ENCODE measurements around the gene HOXC12. TPM values are rescaled to one million over a fixed set of nuclear protein-coding genes. Genes with fewer than 3 reads are reported as not detected.

HOXC12 gene
- total RNA-seq, 1 experiment from 2014 or later: not detected

DNA sequence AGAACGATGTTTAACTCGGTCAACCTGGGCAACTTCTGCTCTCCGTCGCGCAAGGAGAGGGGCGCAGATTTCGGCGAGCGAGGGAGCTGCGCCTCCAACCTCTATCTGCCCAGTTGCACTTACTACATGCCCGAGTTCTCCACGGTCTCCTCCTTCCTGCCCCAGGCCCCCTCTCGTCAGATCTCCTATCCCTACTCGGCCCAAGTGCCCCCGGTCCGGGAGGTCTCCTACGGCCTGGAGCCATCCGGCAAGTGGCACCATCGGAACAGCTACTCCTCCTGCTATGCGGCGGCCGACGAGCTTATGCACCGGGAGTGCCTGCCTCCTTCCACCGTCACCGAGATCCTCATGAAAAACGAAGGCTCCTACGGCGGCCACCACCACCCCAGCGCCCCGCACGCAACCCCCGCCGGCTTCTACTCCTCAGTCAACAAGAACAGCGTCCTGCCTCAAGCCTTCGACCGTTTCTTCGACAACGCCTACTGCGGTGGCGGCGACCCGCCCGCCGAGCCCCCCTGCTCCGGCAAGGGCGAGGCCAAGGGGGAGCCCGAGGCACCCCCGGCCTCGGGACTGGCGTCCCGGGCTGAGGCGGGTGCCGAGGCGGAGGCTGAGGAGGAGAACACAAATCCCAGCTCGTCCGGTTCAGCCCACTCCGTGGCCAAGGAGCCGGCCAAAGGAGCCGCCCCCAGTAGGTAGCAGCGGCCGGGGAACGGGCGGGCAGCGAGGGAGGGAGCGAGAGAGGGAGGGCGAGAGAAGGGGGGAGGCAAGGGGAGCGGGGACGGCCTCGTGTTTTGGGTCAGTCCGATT lies 18.7 kb downstream of the HOXC12 start:
- peak; percentile 65 for DNase-seq (ENCODE audit: low spot score)
- Mint-ChIP-seq H3K27ac (no peak overlapping the region), H3K36me3 (no peaks in the 10 kb centered on the region), H3K4me1 (peaks cover 19% of the 10 kb centered on the region), H3K4me3 (peak overlapping the region; percentile 64), H3K9me3 (no peaks in the 10 kb centered on the region), H3K27me3 (ENCODE audit: low read depth) (peaks cover 100% of the 10 kb centered on the region)
- ChIA-PET POLR2A (no interaction called here), CTCF (interaction anchor here (0.6 to 1.2 kb wide), 5 partner anchors 15 to 426 kb away, joined by 3 to 4 read pairs (median 3); partner anchors contain the start of gene HOXC8)
- ATAC-seq: peak; percentile 42
- TF ChIP-seq NR2C2 (CRISPR knock-in tag; IDR thresholded peaks at IDR 0.05) (no peak), ZNF263 (CRISPR knock-in tag; IDR thresholded peaks at IDR 0.05; ENCODE audit: low read depth) (no peak), FOXJ3 (CRISPR knock-in tag; IDR thresholded peaks at IDR 0.05; ENCODE audit: borderline replicate concordance) (no peak), TEAD4 (CRISPR knock-in tag; IDR thresholded peaks at IDR 0.05) (no peak), ZNF317 (CRISPR knock-in tag; IDR thresholded peaks at IDR 0.05; ENCODE audit: borderline replicate concordance, low read depth) (no peak), OVOL2 (CRISPR knock-in tag; IDR thresholded peaks at IDR 0.05; ENCODE audit: borderline replicate concordance) (no peak), NFE2L1 (CRISPR knock-in tag; IDR thresholded peaks at IDR 0.05) (no peak), CBFB (CRISPR knock-in tag; IDR thresholded peaks at IDR 0.05; ENCODE audit: low read depth) (no peak)
- TF ChIP-seq, protein P1, sequence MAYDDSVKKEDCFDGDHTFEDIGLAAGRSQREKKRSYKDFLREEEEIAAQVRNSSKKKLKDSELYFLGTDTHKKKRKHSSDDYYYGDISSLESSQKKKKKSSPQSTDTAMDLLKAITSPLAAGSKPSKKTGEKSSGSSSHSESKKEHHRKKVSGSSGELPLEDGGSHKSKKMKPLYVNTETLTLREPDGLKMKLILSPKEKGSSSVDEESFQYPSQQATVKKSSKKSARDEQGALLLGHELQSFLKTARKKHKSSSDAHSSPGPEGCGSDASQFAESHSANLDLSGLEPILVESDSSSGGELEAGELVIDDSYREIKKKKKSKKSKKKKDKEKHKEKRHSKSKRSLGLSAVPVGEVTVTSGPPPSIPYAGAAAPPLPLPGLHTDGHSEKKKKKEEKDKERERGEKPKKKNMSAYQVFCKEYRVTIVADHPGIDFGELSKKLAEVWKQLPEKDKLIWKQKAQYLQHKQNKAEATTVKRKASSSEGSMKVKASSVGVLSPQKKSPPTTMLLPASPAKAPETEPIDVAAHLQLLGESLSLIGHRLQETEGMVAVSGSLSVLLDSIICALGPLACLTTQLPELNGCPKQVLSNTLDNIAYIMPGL (CRISPR knock-in tag; IDR thresholded peaks at IDR 0.05): no peak
- TF ChIP-seq, protein P2, sequence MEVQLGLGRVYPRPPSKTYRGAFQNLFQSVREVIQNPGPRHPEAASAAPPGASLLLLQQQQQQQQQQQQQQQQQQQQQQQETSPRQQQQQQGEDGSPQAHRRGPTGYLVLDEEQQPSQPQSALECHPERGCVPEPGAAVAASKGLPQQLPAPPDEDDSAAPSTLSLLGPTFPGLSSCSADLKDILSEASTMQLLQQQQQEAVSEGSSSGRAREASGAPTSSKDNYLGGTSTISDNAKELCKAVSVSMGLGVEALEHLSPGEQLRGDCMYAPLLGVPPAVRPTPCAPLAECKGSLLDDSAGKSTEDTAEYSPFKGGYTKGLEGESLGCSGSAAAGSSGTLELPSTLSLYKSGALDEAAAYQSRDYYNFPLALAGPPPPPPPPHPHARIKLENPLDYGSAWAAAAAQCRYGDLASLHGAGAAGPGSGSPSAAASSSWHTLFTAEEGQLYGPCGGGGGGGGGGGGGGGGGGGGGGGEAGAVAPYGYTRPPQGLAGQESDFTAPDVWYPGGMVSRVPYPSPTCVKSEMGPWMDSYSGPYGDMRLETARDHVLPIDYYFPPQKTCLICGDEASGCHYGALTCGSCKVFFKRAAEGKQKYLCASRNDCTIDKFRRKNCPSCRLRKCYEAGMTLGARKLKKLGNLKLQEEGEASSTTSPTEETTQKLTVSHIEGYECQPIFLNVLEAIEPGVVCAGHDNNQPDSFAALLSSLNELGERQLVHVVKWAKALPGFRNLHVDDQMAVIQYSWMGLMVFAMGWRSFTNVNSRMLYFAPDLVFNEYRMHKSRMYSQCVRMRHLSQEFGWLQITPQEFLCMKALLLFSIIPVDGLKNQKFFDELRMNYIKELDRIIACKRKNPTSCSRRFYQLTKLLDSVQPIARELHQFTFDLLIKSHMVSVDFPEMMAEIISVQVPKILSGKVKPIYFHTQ (CRISPR knock-in tag; IDR thresholded peaks at IDR 0.05): no peak
- TF ChIP-seq, protein P3, sequence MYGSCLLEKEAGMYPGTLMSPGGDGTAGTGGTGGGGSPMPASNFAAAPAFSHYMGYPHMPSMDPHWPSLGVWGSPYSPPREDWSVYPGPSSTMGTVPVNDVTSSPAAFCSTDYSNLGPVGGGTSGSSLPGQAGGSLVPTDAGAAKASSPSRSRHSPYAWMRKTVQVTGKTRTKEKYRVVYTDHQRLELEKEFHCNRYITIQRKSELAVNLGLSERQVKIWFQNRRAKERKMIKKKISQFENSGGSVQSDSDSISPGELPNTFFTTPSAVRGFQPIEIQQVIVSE (CRISPR knock-in tag; IDR thresholded peaks at IDR 0.05; ENCODE audit: borderline replicate concordance): no peak
- TF ChIP-seq, protein P4, sequence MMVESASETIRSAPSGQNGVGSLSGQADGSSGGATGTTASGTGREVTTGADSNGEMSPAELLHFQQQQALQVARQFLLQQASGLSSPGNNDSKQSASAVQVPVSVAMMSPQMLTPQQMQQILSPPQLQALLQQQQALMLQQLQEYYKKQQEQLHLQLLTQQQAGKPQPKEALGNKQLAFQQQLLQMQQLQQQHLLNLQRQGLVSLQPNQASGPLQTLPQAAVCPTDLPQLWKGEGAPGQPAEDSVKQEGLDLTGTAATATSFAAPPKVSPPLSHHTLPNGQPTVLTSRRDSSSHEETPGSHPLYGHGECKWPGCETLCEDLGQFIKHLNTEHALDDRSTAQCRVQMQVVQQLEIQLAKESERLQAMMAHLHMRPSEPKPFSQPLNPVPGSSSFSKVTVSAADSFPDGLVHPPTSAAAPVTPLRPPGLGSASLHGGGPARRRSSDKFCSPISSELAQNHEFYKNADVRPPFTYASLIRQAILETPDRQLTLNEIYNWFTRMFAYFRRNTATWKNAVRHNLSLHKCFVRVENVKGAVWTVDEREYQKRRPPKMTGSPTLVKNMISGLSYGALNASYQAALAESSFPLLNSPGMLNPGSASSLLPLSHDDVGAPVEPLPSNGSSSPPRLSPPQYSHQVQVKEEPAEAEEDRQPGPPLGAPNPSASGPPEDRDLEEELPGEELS (CRISPR knock-in tag; IDR thresholded peaks at IDR 0.05): no peak
- TF ChIP-seq, protein P5, sequence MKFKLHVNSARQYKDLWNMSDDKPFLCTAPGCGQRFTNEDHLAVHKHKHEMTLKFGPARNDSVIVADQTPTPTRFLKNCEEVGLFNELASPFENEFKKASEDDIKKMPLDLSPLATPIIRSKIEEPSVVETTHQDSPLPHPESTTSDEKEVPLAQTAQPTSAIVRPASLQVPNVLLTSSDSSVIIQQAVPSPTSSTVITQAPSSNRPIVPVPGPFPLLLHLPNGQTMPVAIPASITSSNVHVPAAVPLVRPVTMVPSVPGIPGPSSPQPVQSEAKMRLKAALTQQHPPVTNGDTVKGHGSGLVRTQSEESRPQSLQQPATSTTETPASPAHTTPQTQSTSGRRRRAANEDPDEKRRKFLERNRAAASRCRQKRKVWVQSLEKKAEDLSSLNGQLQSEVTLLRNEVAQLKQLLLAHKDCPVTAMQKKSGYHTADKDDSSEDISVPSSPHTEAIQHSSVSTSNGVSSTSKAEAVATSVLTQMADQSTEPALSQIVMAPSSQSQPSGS (CRISPR knock-in tag; IDR thresholded peaks at IDR 0.05; ENCODE audit: borderline replicate concordance, low read depth): no peak
- TF ChIP-seq, protein P6, sequence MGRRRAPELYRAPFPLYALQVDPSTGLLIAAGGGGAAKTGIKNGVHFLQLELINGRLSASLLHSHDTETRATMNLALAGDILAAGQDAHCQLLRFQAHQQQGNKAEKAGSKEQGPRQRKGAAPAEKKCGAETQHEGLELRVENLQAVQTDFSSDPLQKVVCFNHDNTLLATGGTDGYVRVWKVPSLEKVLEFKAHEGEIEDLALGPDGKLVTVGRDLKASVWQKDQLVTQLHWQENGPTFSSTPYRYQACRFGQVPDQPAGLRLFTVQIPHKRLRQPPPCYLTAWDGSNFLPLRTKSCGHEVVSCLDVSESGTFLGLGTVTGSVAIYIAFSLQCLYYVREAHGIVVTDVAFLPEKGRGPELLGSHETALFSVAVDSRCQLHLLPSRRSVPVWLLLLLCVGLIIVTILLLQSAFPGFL (CRISPR knock-in tag; IDR thresholded peaks at IDR 0.05; ENCODE audit: borderline replicate concordance): no peak
- TF ChIP-seq, protein P7, sequence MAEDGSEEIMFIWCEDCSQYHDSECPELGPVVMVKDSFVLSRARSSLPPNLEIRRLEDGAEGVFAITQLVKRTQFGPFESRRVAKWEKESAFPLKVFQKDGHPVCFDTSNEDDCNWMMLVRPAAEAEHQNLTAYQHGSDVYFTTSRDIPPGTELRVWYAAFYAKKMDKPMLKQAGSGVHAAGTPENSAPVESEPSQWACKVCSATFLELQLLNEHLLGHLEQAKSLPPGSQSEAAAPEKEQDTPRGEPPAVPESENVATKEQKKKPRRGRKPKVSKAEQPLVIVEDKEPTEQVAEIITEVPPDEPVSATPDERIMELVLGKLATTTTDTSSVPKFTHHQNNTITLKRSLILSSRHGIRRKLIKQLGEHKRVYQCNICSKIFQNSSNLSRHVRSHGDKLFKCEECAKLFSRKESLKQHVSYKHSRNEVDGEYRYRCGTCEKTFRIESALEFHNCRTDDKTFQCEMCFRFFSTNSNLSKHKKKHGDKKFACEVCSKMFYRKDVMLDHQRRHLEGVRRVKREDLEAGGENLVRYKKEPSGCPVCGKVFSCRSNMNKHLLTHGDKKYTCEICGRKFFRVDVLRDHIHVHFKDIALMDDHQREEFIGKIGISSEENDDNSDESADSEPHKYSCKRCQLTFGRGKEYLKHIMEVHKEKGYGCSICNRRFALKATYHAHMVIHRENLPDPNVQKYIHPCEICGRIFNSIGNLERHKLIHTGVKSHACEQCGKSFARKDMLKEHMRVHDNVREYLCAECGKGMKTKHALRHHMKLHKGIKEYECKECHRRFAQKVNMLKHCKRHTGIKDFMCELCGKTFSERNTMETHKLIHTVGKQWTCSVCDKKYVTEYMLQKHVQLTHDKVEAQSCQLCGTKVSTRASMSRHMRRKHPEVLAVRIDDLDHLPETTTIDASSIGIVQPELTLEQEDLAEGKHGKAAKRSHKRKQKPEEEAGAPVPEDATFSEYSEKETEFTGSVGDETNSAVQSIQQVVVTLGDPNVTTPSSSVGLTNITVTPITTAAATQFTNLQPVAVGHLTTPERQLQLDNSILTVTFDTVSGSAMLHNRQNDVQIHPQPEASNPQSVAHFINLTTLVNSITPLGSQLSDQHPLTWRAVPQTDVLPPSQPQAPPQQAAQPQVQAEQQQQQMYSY (CRISPR knock-in tag; IDR thresholded peaks at IDR 0.05): no peak

Measured in WTC11 (cell line).